SK-N-SH (cell line): ENCODE data around the gene FCMR. TPM values are rescaled to one million over a fixed set of nuclear protein-coding genes. Genes with fewer than 3 reads are reported as not detected.

ENCODE experiments used
- CTCF ChIA-PET: fragments of 300-600, 350-600 bp; formaldehyde crosslinking; extraction: SDS; loops from one replicate; lab custom pipeline; 2021; lab: Yijun Ruan, JAX
- POLR2A ChIA-PET: fragments of 350-600 bp; sonication (Branson Sonifier 250); formaldehyde crosslinking; extraction: SDS; loops from one replicate; lab custom pipeline; 2020; ENCODE audit warnings: antibody characterized with exemption, inconsistent platforms; lab: Yijun Ruan, JAX
- DNase-seq: peaks from one replicate; pipeline ENCODE4 v3.0.0; 2012
- H2AFZ ChIP-seq: fragments of 200-600 bp; sonication (generic); 2 replicates; pipeline ENCODE4 v1.8.1; 2016; ENCODE audit warnings: antibody characterized with exemption, mild to moderate bottlenecking, low read depth
- H3F3A ChIP-seq: fragments of 200-600 bp; sonication (generic); replicated peaks from 2 replicates; pipeline ENCODE3; 2016; ENCODE audit warnings: antibody characterized with exemption, mild to moderate bottlenecking; ENCODE audit not compliant: insufficient read depth
- H3K27ac ChIP-seq, 2 experiments: fragments of 200-500 bp in 1 of 2; fragments of 200-600 bp in 1 of 2; sonication (Bioruptor generic) in 1 of 2; sonication (generic), shearing (Covaris generic) in 1 of 2; 2 replicates each; pipeline versions ENCODE4 v1.5.1 to v1.6.1; 2014 to 2016; ENCODE audit warnings: low read depth in 2 of 2, inconsistent platforms in 1 of 2, low read length in 1 of 2, mild to moderate bottlenecking in 1 of 2, mixed read lengths in 1 of 2
- H3K27me3 ChIP-seq: fragments of 200-600 bp; sonication (generic), shearing (Covaris generic); 2 replicates; pipeline ENCODE4 v1.6.1; 2016; ENCODE audit warnings: mixed run types; ENCODE audit not compliant: insufficient read depth
- H3K36me3 ChIP-seq, 2 experiments: fragments of 200-500 bp in 1 of 2; fragments of 200-600 bp in 1 of 2; sonication (Bioruptor generic) in 1 of 2; sonication (generic) in 1 of 2; replicated peaks in 1 of 2; 2 replicates each; pipeline versions ENCODE3 to v1.5.1; 2014 to 2016; ENCODE audit warnings: low read length in 1 of 2, mild to moderate bottlenecking in 1 of 2; ENCODE audit not compliant: insufficient read depth in 2 of 2, control insufficient read depth in 1 of 2
- H3K4me1 ChIP-seq, 2 experiments: fragments of 200-500 bp in 1 of 2; fragments of 200-600 bp in 1 of 2; sonication (Bioruptor generic) in 1 of 2; sonication (generic), shearing (Covaris generic) in 1 of 2; 2 replicates each; pipeline versions ENCODE4 v1.5.1 to v1.6.1; 2014 to 2016; ENCODE audit warnings: low read depth in 1 of 2, low read length in 1 of 2, mixed run types in 1 of 2; ENCODE audit not compliant: insufficient read depth in 2 of 2, control insufficient read depth in 1 of 2
- H3K4me2 ChIP-seq: fragments of 200-600 bp; sonication (generic), shearing (Covaris generic); 2 replicates; pipeline ENCODE4 v1.6.1; 2017; ENCODE audit warnings: mixed run types
- H3K4me3 ChIP-seq, 2 experiments: fragments of 200-500 bp in 1 of 2; fragments of 200-600 bp in 1 of 2; sonication (Bioruptor generic) in 1 of 2; sonication (generic), shearing (Covaris generic) in 1 of 2; 2 replicates each; pipeline versions ENCODE4 v1.5.1 to v1.8.1; 2014 to 2016; ENCODE audit warnings: low read depth in 2 of 2, inconsistent platforms in 1 of 2, low read length in 1 of 2, mild to moderate bottlenecking in 1 of 2, mixed read lengths in 1 of 2, moderate library complexity in 1 of 2
- H3K79me2 ChIP-seq: fragments of 200-600 bp; sonication (generic); 2 replicates; pipeline ENCODE4 v1.8.1; 2017; ENCODE audit warnings: mild to moderate bottlenecking; ENCODE audit not compliant: insufficient read depth
- H3K9ac ChIP-seq: fragments of 200-600 bp; sonication (generic); 2 replicates; pipeline ENCODE4 v1.6.1; 2017; ENCODE audit warnings: mixed run types
- H3K9me2 ChIP-seq: fragments of 200-600 bp; sonication (generic); 2 replicates; pipeline ENCODE4 v1.6.1; 2017; ENCODE audit warnings: mixed run types
- H3K9me3 ChIP-seq: fragments of 200-600 bp; sonication (generic); 2 replicates; pipeline ENCODE4 v1.6.1; 2017; ENCODE audit warnings: mixed run types, mild to moderate bottlenecking, moderate library complexity
- H4K20me1 ChIP-seq: fragments of 200-600 bp; sonication (generic); 2 replicates; pipeline ENCODE4 v1.6.1; 2017; ENCODE audit warnings: mild to moderate bottlenecking, mixed run types; ENCODE audit not compliant: insufficient read depth
- EZH2phosphoT487 ChIP-seq: fragments of 200-600 bp; sonication (generic); IDR thresholded peaks from 2 replicates; pipeline ENCODE4 v1.6.1; 2017; ENCODE audit warnings: low read depth, mixed run types, mild to moderate bottlenecking, antibody characterized with exemption, moderate library complexity, borderline replicate concordance
- GABPA ChIP-seq: IDR thresholded peaks from 2 replicates; pipeline ENCODE4 v1.4.0; 2012; ENCODE audit warnings: low read depth, mild to moderate bottlenecking
- IRF3 ChIP-seq: fragments of 150-350 bp; IDR thresholded peaks from 2 replicates; pipeline ENCODE4 v1.6.1; 2016; ENCODE audit warnings: mild to moderate bottlenecking, low read depth, low read length
- JUND ChIP-seq: IDR thresholded peaks from 2 replicates; pipeline ENCODE4 v1.4.0; 2012
- MXI1 ChIP-seq: IDR thresholded peaks from 2 replicates; pipeline ENCODE4 v1.6.1; 2012; ENCODE audit warnings: mild to moderate bottlenecking, low read depth, low read length, improper control_type of control experiment
- NFIC ChIP-seq: IDR thresholded peaks from 2 replicates; pipeline ENCODE4 v1.4.0; 2012; ENCODE audit warnings: borderline replicate concordance
- PBX3 ChIP-seq: IDR thresholded peaks from 2 replicates; pipeline ENCODE4; 2012
- POLR2AphosphoS5 ChIP-seq: IDR thresholded peaks from 2 replicates; pipeline ENCODE4 v1.6.1; 2012; ENCODE audit warnings: low read depth, low read length
- RAD21 ChIP-seq: IDR thresholded peaks from 2 replicates; pipeline ENCODE4 v1.6.1; 2012; ENCODE audit warnings: mild to moderate bottlenecking, low read length
- SIN3A ChIP-seq: IDR thresholded peaks from 2 replicates; pipeline ENCODE4 v1.6.1; 2012; ENCODE audit warnings: low read depth, mild to moderate bottlenecking, low read length, moderate library complexity, borderline replicate concordance
- TAF1 ChIP-seq: IDR thresholded peaks from 2 replicates; pipeline ENCODE4 v1.6.1; 2012; ENCODE audit warnings: low read depth, mild to moderate bottlenecking, low read length, moderate library complexity, borderline replicate concordance
- TCF12 ChIP-seq: IDR thresholded peaks from 2 replicates; pipeline ENCODE4 v1.4.0; 2012
- YY1 ChIP-seq: IDR thresholded peaks from 2 replicates; pipeline ENCODE4 v1.4.0; 2012; ENCODE audit warnings: low read depth, mild to moderate bottlenecking
- WGBS: methylation state at CpG from one replicate; pipeline ENCODE4 v1.1.6; 2017; ENCODE audit warnings: low lambda C conversion rate; 5-methylcytosine and 5-hydroxymethylcytosine counted together
- polyA plus RNA-seq, 3 experiments: library from polyadenylated mRNA; depleted of rRNA; stranded (reverse); fragments of >200 nt; gene quantifications; 2 replicates each; pipeline ENCODE4 v1.2.3, GENCODE V29; 2012
- TF ChIP-seq, protein P1 (sequence below): IDR thresholded peaks from 2 replicates; pipeline ENCODE4 v1.4.0; 2012; ENCODE audit warnings: low read depth, borderline replicate concordance
- TF ChIP-seq, protein P2 (sequence below): IDR thresholded peaks from 2 replicates; pipeline ENCODE4 v1.6.1; 2012; ENCODE audit warnings: mild to moderate bottlenecking, low read depth, low read length, moderate library complexity
- TF ChIP-seq, protein P3 (sequence below): fragments of 150-350 bp; IDR thresholded peaks from 2 replicates; pipeline ENCODE4 v1.6.1; 2017; ENCODE audit warnings: antibody characterized with exemption, low read length, low read depth, borderline replicate concordance
- TF ChIP-seq, protein P4 (sequence below): IDR thresholded peaks from 2 replicates; pipeline ENCODE4 v1.4.0; 2012; ENCODE audit warnings: low read depth, borderline replicate concordance

The FCMR gene
- polyA plus RNA-seq, 1 of the 3 experiments (the other 2 are of a cell fraction): 0.15 TPM

GRCh38 chr1:206947255-206947654 lies 25.5 kb upstream of the FCMR start:
- H3K36me3 ChIP-seq: no peaks in the 10 kb centered on the region
- H3K4me2 ChIP-seq: no peak overlapping the region
- no peak overlapping the region for H3K4me3 ChIP-seq
- H3K27me3 ChIP-seq: peaks cover 37% of the 10 kb centered on the region; the same call in 1 of the 2 replicates
- H3K27ac ChIP-seq: no peak overlapping the region
- no peak for TF ChIP-seq MXI1
- no peak for TF ChIP-seq TCF12
- TF ChIP-seq, protein P1, sequence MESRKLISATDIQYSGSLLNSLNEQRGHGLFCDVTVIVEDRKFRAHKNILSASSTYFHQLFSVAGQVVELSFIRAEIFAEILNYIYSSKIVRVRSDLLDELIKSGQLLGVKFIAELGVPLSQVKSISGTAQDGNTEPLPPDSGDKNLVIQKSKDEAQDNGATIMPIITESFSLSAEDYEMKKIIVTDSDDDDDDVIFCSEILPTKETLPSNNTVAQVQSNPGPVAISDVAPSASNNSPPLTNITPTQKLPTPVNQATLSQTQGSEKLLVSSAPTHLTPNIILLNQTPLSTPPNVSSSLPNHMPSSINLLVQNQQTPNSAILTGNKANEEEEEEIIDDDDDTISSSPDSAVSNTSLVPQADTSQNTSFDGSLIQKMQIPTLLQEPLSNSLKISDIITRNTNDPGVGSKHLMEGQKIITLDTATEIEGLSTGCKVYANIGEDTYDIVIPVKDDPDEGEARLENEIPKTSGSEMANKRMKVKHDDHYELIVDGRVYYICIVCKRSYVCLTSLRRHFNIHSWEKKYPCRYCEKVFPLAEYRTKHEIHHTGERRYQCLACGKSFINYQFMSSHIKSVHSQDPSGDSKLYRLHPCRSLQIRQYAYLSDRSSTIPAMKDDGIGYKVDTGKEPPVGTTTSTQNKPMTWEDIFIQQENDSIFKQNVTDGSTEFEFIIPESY: no peak
- H3K79me2 ChIP-seq: no peaks in the 10 kb centered on the region
- H3K4me1 ChIP-seq: no peaks in the 10 kb centered on the region
- H3K9me2 ChIP-seq: no peaks in the 10 kb centered on the region
- H3F3A ChIP-seq: no peaks in the 10 kb centered on the region
- 50% methylated on average over 3 of the region's 3 CpGs for WGBS
- no peak for DNase-seq
- H4K20me1 ChIP-seq: no peaks in the 10 kb centered on the region
- H3K9me3 ChIP-seq: no peaks in the 10 kb centered on the region
- ChIA-PET POLR2A (no interaction called here), CTCF (interaction anchor here (0.9 to 2.3 kb wide), 7 partner anchors 11 to 255 kb away, joined by 3 to 7 read pairs (median 4); no protein-coding TSS in a partner anchor)
- no peak overlapping the region for H2AFZ ChIP-seq
- no peak overlapping the region for H3K9ac ChIP-seq

GRCh38 chr1:206946261-206946660 lies 24.5 kb upstream of the FCMR start, which contains the start of gene PIGR:
Gene PIGR, minus strand, starts transcription at chr1:206946466. Its CDS starts 5,935 bp downstream, at chr1:206940531.
- DNase-seq: no peak
- Histone ChIP-seq H3K27ac (no peak within 1 kb of the TSS), H3K27me3 (peaks cover 47% of the 10 kb centered on the region; the same call in 1 of the 2 replicates), H3K4me1 (no peaks in the 10 kb centered on the region), H3F3A (no peaks in the 10 kb centered on the region), H4K20me1 (no peaks in the 10 kb centered on the region), H3K4me2 (no peak within 1 kb of the TSS; the same call in 1 of the 2 replicates), H3K9ac (no peak within 1 kb of the TSS), H3K4me3 (no peak within 1 kb of the TSS), H3K79me2 (no peaks in the 10 kb centered on the region), H3K9me3 (no peaks in the 10 kb centered on the region), H2AFZ (no peak within 1 kb of the TSS), H3K9me2 (no peaks in the 10 kb centered on the region), H3K36me3 (no peaks in the 10 kb centered on the region)
- 33% methylated on average over 7 of the region's 7 CpGs for WGBS
- TF ChIP-seq GABPA (no peak), JUND (no peak), YY1 (no peak), MXI1 (no peak), SIN3A (no peak), TCF12 (no peak), NFIC (no peak), TAF1 (no peak), EZH2phosphoT487 (no peak), POLR2AphosphoS5 (no peak), IRF3 (no peak), PBX3 (no peak), RAD21 (no peak)
- TF ChIP-seq, protein P2, sequence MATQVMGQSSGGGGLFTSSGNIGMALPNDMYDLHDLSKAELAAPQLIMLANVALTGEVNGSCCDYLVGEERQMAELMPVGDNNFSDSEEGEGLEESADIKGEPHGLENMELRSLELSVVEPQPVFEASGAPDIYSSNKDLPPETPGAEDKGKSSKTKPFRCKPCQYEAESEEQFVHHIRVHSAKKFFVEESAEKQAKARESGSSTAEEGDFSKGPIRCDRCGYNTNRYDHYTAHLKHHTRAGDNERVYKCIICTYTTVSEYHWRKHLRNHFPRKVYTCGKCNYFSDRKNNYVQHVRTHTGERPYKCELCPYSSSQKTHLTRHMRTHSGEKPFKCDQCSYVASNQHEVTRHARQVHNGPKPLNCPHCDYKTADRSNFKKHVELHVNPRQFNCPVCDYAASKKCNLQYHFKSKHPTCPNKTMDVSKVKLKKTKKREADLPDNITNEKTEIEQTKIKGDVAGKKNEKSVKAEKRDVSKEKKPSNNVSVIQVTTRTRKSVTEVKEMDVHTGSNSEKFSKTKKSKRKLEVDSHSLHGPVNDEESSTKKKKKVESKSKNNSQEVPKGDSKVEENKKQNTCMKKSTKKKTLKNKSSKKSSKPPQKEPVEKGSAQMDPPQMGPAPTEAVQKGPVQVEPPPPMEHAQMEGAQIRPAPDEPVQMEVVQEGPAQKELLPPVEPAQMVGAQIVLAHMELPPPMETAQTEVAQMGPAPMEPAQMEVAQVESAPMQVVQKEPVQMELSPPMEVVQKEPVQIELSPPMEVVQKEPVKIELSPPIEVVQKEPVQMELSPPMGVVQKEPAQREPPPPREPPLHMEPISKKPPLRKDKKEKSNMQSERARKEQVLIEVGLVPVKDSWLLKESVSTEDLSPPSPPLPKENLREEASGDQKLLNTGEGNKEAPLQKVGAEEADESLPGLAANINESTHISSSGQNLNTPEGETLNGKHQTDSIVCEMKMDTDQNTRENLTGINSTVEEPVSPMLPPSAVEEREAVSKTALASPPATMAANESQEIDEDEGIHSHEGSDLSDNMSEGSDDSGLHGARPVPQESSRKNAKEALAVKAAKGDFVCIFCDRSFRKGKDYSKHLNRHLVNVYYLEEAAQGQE: no peak
- TF ChIP-seq, protein P3, sequence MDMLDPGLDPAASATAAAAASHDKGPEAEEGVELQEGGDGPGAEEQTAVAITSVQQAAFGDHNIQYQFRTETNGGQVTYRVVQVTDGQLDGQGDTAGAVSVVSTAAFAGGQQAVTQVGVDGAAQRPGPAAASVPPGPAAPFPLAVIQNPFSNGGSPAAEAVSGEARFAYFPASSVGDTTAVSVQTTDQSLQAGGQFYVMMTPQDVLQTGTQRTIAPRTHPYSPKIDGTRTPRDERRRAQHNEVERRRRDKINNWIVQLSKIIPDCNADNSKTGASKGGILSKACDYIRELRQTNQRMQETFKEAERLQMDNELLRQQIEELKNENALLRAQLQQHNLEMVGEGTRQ: no peak
- TF ChIP-seq, protein P4, sequence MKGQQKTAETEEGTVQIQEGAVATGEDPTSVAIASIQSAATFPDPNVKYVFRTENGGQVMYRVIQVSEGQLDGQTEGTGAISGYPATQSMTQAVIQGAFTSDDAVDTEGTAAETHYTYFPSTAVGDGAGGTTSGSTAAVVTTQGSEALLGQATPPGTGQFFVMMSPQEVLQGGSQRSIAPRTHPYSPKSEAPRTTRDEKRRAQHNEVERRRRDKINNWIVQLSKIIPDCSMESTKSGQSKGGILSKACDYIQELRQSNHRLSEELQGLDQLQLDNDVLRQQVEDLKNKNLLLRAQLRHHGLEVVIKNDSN: no peak
- CTCF ChIA-PET: interaction anchor here (1.0 to 2.3 kb wide), 6 partner anchors 14 to 254 kb away, joined by 3 to 7 read pairs (median 3); no protein-coding TSS in a partner anchor
- POLR2A ChIA-PET: no interaction called here
